NCI-H526 treated with DMSO at 0.1 percent for 48 hours (cell line): ENCODE data around the gene TRPT1.

Source experiments
- DNase-seq: peaks from one replicate; lab custom pipeline; 2025; lab: John Stamatoyannopoulos, UW

Gene TRPT1

DNA sequence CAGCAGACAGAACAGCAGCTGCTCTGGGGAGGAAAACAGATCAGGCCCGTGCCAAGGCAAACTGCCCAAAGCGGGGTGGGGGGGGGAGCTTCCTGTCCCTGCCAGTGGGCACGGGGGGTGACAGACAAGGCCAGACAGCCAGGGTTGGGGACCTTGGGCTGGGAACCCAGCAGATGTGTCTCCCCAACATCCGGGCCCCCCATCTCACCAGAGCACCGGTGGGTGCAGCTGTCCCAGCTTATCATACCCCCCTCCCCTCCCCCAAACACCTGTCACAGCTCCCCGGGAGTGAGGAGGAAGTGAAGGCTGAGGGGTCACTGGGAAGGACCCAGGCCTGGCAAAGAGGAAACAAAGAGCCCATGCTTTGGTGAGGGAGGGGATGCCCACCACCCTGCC, 19.4 kb upstream of the TRPT1 start:
- no peak for DNase-seq

DNA sequence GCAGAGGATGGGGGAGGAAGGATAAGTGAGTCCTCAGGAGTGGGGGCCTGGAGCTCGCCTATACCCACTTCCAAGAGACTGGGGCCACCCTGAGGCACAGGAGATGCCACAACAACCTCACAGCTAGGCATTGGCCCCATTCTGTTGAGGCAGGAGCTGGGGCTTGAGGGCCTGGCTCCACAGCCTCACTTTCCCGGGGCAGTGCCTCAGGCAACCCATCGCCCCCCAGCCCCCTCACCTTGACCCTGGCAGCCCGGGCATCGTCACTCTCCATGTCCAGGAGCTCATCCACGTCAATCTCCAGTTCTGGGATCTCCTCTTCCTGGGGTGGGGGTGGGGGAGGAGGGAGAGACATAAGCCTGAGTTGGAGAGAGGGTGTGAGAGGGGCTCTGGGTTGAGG, 19.0 kb upstream of the TRPT1 start:
- no peak for DNase-seq

DNA sequence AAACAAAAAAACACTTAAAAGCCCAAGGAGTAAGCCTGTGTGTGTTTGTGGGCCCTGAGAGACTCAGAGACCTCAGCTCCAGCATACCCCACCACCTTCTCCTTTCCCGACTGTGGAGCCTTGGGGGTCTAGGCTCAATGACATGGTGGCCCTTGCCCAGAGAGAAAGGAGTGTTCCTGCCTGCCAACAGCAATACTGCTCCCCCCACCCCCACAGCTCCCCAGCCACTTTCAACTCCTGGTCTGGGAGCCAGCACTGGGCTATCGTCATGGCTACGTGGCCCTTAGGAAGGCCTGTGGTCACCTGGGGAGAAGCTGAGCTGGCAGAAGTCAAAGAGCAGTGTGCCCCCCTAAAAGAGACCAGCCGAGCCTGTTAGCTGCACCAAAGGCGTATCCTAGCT, 18.1 kb upstream of the TRPT1 start:
- no peak for DNase-seq

DNA sequence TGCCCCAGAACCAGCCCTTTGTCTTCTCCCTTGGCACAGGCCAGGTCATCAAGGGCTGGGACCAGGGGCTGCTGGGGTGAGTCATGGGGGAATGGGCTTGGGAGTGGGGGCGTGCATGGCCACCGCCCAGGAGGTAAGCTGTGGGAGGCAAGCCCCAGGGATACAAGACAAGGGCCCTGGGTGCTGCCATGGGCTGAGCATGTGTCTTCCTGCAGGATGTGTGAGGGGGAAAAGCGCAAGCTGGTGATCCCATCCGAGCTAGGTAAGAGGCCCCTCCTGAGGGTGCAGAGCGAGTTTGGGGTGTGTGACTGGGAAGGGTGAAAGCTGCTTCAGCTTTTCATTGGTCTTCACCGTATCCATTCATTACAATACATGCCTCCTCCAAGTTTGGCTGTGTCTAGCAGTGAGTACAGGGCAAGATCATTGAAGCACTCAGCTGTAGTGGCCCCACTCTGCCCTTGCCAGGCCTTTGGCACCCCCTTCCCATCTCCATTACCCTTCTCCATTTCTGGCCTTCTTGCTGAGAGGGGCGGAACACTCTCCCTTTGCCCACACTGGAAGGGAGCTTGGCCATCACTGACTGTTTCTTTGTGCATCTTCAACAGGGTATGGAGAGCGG, 17.4 kb upstream of the TRPT1 start:
- DNase-seq: no peak

DNA sequence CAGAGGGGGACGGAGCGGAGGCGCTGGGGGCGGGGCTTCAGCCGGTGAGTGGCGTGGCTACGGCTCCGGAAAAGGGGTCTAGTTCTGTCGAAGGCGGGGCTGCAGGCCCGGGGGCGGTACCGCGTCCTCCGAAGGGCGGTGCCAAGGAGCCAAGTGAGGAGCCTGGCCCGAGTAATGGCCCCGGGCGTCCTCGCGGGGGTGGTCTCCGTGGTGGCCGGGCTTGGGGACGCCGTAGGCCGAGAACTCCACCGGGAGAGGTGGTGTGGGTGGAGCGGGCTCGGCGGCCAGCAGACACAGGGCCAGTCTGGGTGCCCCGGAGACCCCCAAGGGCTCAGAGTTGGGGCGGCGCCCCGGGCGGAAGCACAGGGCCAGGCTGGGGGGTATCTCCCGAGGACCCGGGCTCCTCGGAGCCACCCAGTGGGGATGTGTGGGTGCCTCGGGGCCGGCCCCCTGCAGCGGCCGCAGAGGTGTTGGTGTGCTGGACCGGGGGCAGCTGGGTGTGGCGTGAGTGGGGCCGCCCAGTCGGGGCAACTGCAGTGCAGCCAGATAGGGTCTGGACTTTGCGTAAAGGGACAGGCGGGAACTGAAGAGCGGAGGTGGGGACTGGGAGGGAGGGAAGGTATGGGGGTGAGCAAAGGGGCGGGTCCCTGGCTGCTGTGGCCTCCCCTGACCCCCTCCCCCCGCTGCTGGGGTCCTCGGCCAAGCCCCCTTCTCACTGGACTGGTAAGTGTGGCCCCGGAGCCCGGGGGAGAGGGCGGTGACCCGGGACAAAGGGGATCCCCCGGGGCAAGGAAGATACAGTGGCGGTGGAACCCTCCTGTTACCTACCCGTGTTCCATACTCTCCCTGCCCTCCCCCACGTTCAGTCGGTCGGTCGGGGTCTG, 15.7 kb upstream of the TRPT1 start:
- DNase-seq: peak; percentile 30

DNA sequence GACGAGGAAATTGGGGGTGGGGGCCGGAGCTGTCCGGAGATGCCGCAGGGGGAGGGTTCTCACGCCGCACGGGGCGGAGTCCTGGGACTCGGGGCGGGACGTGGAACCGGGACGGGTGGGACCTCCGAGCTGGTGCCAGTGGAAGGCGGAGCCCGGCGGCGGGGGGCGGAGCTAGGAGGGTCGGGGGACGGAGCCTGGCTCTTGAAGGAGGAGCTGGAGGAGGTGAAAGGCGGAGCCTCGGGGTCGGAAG, 15.2 kb upstream of the TRPT1 start:
- DNase-seq: peak; percentile 98

DNA sequence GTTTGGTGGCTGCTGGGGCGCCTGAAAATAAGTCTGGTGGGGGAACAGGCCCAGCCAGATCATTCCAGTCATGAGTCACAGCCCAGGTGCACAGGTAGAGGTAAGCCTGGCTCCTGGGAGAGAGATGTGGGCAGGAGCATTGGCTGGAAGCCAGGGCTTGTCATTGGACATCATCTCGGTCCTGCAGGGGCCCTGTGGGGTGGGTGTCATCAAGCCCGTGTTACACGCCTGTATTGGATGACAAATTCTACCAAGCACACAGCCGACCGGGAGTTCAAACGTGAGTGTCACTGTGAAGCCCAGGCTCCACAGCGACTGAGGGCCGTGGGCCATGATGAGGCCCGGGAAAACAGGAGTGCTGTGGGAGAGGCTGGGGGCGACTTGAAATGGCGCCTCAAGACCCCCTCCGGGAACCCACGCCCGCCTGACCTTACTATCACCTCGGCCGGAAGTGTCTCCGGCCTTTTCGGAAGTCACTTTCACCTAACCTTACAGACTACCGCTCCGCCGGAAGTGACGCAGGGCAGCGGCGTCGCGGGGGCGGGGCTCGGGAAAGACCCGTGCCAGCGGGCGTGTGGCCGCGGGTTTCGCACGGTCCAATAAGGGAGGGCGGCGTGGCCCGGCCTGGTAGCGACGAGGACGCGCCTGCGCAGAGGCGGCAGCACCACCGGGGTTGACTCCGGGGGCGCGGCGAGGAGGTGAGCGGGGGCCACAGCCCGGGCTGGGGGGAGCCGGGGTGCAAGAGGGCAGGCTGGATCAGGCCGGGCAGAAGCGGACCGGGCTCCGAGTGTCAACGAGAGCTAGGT, 14.7 kb upstream of the TRPT1 start, which contains the start of gene FKBP2:
FKBP2 (plus strand) TSS at position 661 of the 806 bp plus-strand sequence. CDS start 1,293 bp downstream, outside the sequence.
- peak; percentile 93 for DNase-seq

DNA sequence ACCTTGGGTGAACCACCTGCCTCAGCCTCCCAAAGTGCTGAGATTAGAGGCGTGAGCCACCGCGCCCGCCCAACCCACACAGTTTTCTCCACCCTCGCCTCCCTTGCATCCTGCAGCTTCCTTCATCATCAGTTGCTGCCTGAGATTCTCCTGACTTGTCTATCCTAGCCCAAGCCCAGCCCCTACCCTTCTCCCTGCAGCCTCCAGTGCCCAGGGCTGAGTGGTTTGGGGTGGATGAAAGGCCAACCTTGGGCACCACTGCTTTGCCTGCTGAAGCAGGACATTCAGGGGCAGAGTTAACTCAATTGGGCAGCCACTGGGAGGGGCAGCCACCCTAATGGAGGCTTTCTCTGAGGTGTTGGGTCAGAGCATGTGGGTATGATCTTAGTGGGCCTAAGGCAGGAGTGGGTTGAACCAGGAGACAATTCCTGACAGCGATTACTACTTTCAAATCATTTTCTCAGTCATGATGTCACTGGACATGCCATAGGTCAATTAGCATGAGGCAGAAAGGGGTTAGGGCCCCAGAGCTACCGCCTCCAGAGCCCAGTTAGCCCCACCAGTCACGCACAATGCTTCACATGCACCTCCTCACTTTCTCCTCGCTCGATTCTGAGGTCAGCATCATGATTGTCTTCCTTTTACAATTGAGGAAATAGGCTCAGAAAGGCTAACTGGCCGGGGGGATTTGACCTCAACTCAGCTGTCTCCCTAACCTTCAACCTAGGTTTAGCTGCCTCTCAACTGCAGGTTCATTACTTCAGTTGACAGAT, 13.9 kb upstream of the TRPT1 start:
- no peak for DNase-seq

DNA sequence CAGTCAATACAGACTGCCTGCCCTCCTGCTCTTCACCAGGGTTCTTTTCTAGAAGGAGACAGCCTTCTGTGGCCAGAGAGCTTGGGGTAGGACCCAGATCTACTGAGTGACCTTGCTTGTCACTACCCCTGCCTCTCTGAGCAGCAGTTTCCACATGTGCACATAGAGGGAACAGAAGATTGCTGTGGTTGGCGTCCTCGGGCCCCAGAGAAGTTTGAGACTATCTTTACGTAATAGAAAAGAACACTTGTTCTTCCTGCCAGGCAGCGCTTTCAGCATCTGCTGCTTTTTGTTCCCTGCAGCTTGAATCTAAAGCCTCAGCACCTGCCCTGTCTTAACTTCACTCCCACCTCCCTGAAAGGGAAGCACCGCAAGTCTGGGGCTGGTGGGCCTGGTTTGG, 13.0 kb upstream of the TRPT1 start:
- no peak for DNase-seq

DNA sequence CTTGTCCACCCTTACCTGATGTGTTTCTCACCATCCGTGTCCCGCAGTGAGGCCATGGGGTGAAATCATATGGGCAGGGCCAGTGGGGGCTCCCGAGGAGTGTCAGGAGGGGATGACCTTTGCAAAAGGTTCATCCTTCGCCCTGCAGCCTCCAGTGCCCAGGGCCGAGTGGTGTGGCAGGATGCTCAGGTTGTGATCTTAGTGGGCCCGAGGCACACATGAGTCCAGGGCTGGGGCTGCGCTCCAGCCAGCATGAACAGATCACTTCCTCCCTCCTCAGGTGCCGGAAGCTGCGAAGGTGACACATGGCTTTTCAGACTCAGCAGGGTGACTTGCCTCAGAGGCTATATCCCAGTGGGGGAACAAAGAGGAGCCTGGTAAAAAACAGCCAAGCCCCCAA, 12.1 kb upstream of the TRPT1 start:
- DNase-seq: no peak

DNA sequence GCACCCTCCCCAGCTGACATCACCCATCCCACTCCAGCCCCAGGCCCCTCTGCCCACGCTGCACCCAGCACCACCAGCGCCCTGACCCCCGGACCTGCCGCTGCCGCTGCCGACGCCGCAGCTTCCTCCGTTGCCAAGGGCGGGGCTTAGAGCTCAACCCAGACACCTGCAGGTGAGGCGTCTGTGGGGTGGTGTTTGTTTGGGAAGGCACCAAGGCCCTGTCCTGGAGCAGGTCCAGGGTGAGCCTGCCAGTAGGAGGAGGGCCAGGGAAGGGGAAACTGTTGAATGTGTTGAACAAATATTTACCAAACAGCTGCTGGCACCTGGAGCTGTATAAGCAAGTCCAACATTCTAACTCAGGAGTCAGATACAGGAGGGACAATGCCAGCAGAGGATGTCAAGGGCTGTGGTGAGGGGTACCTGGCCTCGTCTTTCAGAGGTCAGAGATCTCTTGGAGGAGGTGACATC, 11.5 kb upstream of the TRPT1 start:
- peak; percentile 60 for DNase-seq

DNA sequence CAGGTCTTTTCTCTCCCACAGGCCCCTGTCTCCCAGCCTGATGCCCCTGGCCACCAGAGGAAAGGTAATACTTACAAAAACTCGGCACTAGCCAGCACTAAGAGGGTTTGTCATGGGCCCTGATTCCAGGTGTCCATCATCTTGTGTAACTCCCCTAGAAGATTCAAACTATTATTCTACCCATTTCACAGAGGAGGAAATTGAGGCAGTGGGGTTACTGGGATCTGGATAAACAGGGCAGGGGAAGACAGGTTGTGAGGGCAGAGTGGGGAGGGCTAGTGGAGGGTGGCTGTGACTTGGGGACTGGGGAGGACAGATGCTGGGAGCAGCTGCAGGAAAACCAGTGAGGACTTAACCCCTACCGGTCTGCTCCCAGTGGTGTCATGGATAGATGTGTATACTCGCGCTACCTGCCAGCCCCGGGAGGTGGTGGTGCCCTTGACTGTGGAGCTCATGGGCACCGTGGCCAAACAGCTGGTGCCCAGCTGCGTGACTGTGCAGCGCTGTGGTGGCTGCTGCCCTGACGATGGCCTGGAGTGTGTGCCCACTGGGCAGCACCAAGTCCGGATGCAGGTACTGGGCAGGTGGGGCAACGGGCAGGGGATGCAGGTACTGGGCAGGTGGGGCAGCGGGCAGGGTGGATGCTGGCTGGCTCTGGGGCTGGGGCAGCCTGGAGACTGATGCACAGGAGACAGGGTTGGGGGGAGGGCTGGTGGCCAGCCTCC, 9.6 kb upstream of the TRPT1 start:
- no peak for DNase-seq

DNA sequence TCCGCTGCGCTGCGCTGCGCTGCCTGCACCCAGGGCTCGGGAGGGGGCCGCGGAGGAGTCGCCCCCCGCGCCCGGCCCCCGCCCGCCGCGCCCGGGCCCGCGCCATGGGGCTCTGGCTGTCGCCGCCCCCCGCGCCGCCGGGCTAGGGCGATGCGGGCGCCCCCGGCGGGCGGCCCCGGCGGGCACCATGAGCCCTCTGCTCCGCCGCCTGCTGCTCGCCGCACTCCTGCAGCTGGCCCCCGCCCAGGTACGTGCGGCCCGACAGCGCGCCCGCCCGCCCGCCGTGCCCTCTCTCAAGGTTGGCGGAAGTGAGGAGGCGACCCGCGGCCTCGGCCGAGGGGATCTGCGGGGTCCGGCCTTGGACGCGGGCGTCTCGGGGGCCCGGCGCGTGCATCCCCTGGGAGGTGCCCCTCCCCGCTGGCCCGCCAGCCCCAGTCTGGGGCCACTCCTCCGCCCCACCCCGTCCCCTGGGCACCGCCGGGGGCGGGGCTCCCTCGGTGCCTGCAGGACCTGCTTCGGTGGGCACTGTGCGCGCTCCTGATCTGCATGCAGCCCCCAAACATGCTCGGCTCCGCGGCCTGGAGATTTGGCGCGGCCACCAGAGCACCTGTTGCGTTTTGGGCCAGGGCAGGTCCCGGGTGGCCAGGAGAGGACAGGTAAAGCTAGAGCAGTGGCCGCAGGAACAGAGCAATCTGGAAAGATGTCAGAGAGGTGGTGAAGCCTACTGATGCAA, 8.8 kb upstream of the TRPT1 start:
- DNase-seq: peak; percentile 69

DNA sequence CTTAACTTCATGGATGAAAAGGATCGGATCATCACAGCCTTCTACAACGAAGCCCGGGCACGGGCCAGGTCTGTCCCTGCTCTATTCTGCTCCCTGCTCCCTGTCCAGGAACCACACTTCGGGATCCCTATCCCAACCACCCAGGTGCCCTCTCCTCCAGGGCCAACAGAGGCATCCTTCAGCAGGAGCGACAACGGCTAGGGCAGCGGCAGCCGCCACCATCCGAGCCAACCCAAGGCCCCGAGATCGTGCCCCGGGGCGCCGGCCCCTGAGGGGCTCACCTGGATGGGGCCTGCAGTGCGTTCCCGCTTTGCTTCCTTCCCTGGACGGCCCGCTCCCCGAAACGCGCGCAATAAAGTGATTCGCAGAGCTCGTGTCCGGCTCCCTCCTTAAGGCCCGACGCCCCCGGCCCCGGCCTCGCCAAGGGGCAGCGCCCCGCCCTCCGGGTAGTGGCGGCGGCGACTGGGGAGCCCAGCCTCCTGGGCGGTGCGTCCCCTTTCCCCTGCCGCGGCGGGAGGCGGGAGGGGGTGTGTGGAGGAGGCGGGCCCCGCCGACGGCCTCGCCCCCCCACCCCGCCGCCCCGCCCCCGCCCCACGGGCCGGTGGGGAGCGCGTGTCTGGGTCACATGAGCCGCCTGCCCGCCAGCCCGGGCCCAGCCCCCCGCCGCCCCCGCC, 8.1 kb upstream of the TRPT1 start, which contains the start of gene VEGFB:
VEGFB (plus strand) TSS at position 672 of the 674 bp plus-strand sequence. CDS start 250 bp downstream, outside the sequence.
- DNase-seq: peak; percentile 48

DNA sequence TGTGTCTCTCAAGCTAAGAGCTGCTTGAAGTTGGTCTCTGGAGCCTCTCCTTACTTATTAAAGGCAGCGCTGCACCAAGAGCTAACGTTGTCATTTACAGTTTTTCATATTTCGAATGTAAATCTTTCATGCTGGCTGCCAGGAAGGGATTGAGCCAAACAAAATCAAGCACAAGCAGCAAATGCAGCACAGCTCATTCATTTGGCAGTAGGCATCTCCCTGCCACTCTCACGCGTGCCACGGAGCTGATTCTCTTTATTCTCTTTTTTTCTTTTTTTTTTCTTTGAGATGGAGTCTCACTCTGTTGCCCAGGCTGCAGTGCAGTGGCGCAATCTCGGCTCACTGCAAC, 7.0 kb upstream of the TRPT1 start:
- no peak for DNase-seq

DNA sequence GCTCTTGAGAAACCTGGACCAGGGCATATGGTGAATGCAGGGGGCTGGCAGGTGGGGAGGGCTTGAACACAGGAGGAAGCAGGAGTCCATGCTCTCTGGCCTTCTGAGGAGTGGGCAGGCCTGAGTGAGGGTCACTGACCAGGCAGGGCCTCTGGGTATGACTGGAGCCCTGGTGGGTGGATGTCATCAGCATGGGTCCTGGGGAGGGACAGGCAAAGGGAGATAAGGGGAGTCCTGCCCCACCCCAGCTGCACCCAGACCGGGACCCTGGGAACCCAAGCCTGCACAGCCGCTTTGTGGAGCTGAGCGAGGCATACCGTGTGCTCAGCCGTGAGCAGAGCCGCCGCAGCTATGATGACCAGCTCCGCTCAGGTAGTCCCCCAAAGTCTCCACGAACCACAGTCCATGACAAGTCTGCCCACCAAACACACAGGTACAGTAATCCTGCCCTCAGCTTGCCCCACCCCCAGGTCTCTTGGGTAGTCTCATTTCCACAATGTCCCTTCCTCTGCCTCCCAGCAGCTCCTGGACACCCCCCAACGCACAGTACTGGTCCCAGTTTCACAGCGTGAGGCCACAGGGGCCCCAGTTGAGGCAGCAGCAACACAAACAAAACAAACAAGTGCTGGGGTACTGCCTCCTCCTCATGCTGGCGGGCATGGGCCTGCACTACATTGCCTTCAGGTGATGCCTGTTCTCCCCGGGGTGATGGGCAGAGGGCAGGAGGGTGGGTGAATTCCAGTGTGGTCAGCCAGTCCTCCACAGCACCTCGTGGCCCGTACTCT, 6.4 kb upstream of the TRPT1 start:
- no peak for DNase-seq

DNA sequence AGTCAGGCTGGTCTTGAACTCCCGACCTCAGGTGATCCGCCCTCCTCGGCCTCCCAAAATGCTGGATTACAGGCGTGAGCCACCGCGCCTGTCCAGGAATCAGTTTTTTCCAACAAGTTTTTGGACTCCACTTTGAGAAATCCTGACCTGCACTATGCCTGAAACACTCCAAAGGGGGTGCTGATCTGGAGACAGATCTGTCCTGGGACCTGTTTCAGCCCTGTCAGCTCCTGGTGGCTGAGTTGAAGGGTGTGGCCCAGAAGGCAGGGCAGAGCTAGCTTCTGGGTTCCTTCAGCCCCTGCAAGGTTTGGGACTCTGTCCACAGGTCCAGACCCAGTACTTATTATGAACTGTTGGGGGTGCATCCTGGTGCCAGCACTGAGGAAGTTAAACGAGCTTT, 5.6 kb upstream of the TRPT1 start:
- no peak for DNase-seq

DNA sequence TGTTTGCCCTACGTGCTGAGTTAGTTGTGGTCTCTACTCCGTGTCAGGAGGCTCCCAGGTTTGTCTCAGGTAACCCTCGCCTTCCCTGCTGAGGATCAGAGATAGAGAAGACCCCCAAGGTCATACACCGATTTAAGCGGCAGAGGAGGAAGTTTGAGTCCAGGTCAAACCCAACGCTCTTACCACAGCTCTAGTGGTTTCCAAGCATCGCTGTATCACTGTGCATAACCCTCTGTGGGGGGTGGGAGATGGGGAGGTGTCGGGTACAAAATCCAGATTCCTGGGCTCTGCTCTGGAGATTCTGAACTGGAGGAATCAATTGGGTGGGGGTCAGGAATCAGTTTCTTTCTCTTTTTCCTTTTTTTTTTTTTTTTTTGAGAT, 5.0 kb upstream of the TRPT1 start:
- DNase-seq: no peak
